Measurements from ENCODE around the gene IRF9. TPM values are rescaled to one million over a fixed set of nuclear protein-coding genes. Genes with fewer than 3 reads are reported as not detected.
A peak's percentile ranks its signal among the peaks of the same experiment; 100 is the strongest.

Gene IRF9
- total and polyA plus RNA-seq, 2 experiments from 2014 or later, result 33.7 to 66.9 TPM

DNA sequence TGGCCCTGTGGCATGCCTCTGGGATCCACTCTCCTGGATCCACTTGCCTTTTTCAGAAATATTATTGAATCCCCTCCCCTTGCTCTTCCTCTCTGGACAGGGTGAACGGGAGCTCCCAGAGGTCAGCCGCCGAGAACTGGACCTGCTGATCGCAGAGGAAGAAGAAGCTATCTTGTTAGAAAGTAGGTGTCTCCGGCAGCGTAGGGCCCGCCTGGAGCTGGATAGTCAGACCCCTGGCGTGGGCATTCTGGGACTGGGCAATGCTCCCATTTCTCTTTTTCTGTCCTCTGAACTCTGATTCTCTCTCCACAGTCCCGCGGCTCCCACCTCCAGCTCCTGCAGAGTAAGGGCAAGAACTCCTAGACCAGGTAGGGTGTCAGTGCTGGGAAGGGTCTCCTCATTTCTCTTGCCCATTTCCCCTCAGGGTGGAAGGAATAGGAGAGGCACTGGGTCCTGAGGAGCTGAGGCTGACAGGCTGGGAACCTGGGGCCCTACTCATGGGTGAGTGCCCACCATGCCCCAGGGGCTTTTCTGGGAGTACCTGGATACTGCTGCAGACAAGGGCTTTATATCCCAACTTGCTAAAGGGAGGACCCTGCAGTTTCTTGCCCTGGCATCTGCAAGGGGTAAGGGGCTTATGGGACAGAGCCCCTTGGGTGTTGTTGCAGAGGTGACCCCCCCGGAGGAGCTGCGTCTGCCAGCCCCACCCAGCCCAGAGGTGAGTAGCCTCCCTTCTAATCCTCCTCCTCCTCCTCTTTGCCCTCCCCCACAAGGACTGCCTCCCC, 16.2 kb downstream of the IRF9 start:
- Histone ChIP-seq H4K20me1 (ENCODE audit: insufficient read depth, poor library complexity, severe bottlenecking) (no peaks in the 10 kb centered on the region), H3K4me2 (no peak overlapping the region), H3K27ac (no peak overlapping the region), H3K4me3 (no peak overlapping the region), H3K9me3 (ENCODE audit: low read depth) (no peaks in the 10 kb centered on the region), H2AFZ (no peak overlapping the region), H3K79me2 (peaks cover 25% of the 10 kb centered on the region), H3K36me3 (replicated peaks; ENCODE audit: insufficient read depth, low read depth) (peaks cover 2% of the 10 kb centered on the region), H3K9me2 (replicated peaks; ENCODE audit: insufficient read depth) (no peaks in the 10 kb centered on the region), H3K27me3 (no peaks in the 10 kb centered on the region), H3K4me1 (ENCODE audit: insufficient read depth) (peaks cover 5% of the 10 kb centered on the region)
- TF ChIP-seq EZH2 (IDR thresholded peaks at IDR 0.05; ENCODE audit: borderline replicate concordance) (no peak), EZH2phosphoT487 (IDR thresholded peaks at IDR 0.05; ENCODE audit: low read depth, severe bottlenecking, unreplicated experiment) (no peak)
- TF ChIP-seq, protein P1, sequence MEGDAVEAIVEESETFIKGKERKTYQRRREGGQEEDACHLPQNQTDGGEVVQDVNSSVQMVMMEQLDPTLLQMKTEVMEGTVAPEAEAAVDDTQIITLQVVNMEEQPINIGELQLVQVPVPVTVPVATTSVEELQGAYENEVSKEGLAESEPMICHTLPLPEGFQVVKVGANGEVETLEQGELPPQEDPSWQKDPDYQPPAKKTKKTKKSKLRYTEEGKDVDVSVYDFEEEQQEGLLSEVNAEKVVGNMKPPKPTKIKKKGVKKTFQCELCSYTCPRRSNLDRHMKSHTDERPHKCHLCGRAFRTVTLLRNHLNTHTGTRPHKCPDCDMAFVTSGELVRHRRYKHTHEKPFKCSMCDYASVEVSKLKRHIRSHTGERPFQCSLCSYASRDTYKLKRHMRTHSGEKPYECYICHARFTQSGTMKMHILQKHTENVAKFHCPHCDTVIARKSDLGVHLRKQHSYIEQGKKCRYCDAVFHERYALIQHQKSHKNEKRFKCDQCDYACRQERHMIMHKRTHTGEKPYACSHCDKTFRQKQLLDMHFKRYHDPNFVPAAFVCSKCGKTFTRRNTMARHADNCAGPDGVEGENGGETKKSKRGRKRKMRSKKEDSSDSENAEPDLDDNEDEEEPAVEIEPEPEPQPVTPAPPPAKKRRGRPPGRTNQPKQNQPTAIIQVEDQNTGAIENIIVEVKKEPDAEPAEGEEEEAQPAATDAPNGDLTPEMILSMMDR (IDR thresholded peaks at IDR 0.05; ENCODE audit: poor library complexity), result no peak
- WGBS (ENCODE audit: low lambda C conversion rate, missing lambda C conversion rate), result 97% methylated on average over 12 of the region's 12 CpGs
- DNase-seq (ENCODE audit: low spot score), result no peak

DNA sequence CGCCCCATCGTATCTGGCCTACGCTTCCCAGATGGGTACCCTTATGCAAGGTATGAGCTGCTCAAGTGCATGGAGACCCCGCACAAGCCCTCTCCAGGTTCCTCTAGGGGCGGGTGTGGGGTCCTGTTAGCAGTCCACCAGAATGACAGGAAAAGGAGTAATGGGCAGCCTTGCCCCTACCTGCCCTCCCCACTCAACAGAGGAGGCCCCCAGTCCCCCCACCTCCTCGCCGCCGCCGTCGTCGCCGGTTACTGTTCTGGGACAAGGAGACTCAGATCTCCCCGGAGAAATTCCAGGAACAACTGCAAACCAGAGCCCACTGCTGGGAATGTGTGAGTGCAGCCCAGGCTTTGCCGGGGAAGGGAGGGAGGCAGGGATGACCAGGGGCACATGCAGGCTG, 16.8 kb downstream of the IRF9 start:
- Histone ChIP-seq H2AFZ (no peak overlapping the region), H3K4me1 (ENCODE audit: insufficient read depth) (peaks cover 3% of the 10 kb centered on the region), H3K79me2 (peaks cover 19% of the 10 kb centered on the region), H3K27ac (no peak overlapping the region), H3K9me2 (replicated peaks; ENCODE audit: insufficient read depth) (no peaks in the 10 kb centered on the region), H4K20me1 (ENCODE audit: insufficient read depth, poor library complexity, severe bottlenecking) (no peaks in the 10 kb centered on the region), H3K27me3 (no peaks in the 10 kb centered on the region), H3K36me3 (replicated peaks; ENCODE audit: insufficient read depth, low read depth) (peaks cover 2% of the 10 kb centered on the region), H3K4me2 (no peak overlapping the region), H3K4me3 (no peak overlapping the region), H3K9me3 (ENCODE audit: low read depth) (no peaks in the 10 kb centered on the region)
- WGBS (ENCODE audit: low lambda C conversion rate, missing lambda C conversion rate), result 92% methylated on average over 7 of the region's 14 CpGs
- no peak for TF ChIP-seq EZH2phosphoT487 (IDR thresholded peaks at IDR 0.05; ENCODE audit: low read depth, severe bottlenecking, unreplicated experiment)
- TF ChIP-seq, protein P1 (IDR thresholded peaks at IDR 0.05; ENCODE audit: poor library complexity), result no peak
- TF ChIP-seq EZH2 (IDR thresholded peaks at IDR 0.05; ENCODE audit: borderline replicate concordance), result no peak
- no peak for DNase-seq (ENCODE audit: low spot score)

DNA sequence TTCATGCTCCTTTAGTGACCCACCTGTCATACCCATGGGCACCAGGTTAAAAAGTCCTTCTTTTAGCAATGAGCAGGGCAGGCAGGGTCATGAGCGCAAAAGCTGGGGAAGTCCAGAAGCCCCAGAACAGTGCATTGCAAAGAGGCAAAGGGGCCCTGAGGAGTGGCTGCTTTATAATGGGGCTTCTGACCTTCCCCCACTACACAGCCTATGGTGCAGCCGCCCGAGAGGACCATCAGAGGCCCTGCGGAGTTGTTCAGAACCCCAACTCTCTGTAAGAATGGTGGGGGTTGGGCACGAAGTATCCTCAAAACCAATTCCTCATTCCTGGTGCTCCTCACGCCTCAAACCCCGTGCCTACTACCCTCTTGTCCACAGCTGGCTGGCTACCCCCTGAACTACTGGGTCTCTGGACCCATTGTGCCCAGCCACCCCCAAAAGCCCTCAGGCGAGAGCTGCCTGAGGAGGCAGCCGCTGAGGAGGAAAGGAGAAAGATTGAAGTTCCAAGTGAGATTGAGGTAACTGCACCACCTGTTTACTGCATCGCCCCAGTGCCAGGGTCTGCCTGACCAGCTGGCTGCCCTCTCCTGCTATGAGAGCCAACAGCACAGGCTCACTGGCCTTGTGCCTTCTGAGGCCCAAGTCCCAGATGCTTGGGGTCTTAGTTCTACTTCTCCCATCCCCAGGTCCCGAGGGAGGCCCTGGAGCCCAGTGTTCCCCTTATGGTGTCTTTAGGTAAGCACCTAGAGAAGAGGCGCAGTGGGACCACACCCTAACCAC, 17.5 kb downstream of the IRF9 start:
- Histone ChIP-seq H3K4me1 (ENCODE audit: insufficient read depth) (no peaks in the 10 kb centered on the region), H3K27ac (peak overlapping the region; percentile 87)
- 89% methylated on average over 12 of the region's 12 CpGs for WGBS (ENCODE audit: low lambda C conversion rate, missing lambda C conversion rate)

More for the DNA sequence above, 17.5 kb downstream of the IRF9 start:
- Histone ChIP-seq H3K4me2 (no peak overlapping the region), H3K79me2 (peaks cover 12% of the 10 kb centered on the region), H2AFZ (no peak overlapping the region), H3K27me3 (no peaks in the 10 kb centered on the region), H3K36me3 (replicated peaks; ENCODE audit: insufficient read depth, low read depth) (peaks cover 2% of the 10 kb centered on the region), H4K20me1 (ENCODE audit: insufficient read depth, poor library complexity, severe bottlenecking) (no peaks in the 10 kb centered on the region), H3K9me3 (ENCODE audit: low read depth) (no peaks in the 10 kb centered on the region), H3K9me2 (replicated peaks; ENCODE audit: insufficient read depth) (no peaks in the 10 kb centered on the region), H3K4me3 (no peak overlapping the region)
- no peak for DNase-seq (ENCODE audit: low spot score)
- TF ChIP-seq EZH2 (IDR thresholded peaks at IDR 0.05; ENCODE audit: borderline replicate concordance) (no peak), EZH2phosphoT487 (IDR thresholded peaks at IDR 0.05; ENCODE audit: low read depth, severe bottlenecking, unreplicated experiment) (no peak)
- TF ChIP-seq, protein P1 (IDR thresholded peaks at IDR 0.05; ENCODE audit: poor library complexity), result no peak

Data from hepatocyte (in vitro differentiated cells).